Fibroblast of pulmonary artery (primary cell): ENCODE measurements around the gene F10.
A peak's percentile ranks its signal among the peaks of the same experiment; 100 is the strongest.

ENCODE experiments used
- DNase-seq: peaks from one replicate; pipeline ENCODE4 v3.0.0-alpha.2; 2010; ENCODE audit warnings: low read depth
- H3K4me3 ChIP-seq: replicated peaks from 2 replicates; pipeline ENCODE4 v1.5.1; 2011; ENCODE audit warnings: low read depth, mild to moderate bottlenecking, control low read depth, low read length, moderate library complexity
- CTCF ChIP-seq: IDR thresholded peaks from 2 replicates; pipeline ENCODE4 v1.5.1; 2011; ENCODE audit warnings: mild to moderate bottlenecking, control low read depth, low read length, inconsistent platforms; ENCODE audit errors: missing control alignments

F10 gene

GRCh38 chr13:113147206-113147605 is 24.6 kb downstream of the F10 start:
- DNase-seq: no peak
- H3K4me3 ChIP-seq: no peak overlapping the region
- no peak for TF ChIP-seq CTCF

GRCh38 chr13:113148407-113148806 is 25.8 kb downstream of the F10 start:
- TF ChIP-seq CTCF: no peak
- no peak overlapping the region for H3K4me3 ChIP-seq
- DNase-seq: no peak

GRCh38 chr13:113148940-113149503 is 26.4 kb downstream of the F10 start:
- DNase-seq: no peak
- H3K4me3 ChIP-seq: no peak overlapping the region
- TF ChIP-seq CTCF: no peak

- no peak for TF ChIP-seq CTCF
- DNase-seq: no peak
Observed at GRCh38 chr13:113149711-113150549, 27.3 kb downstream of the F10 start.

GRCh38 chr13:113150550-113151365 is 28.2 kb downstream of the F10 start:
- TF ChIP-seq CTCF: no peak
- DNase-seq: no peak
- H3K4me3 ChIP-seq: no peak overlapping the region

More at GRCh38 chr13:113149711-113150549, 27.3 kb downstream of the F10 start:
- H3K4me3 ChIP-seq: no peak overlapping the region

GRCh38 chr13:113151745-113152690 is 29.4 kb downstream of the F10 start:
- no peak for TF ChIP-seq CTCF
- H3K4me3 ChIP-seq: no peak overlapping the region
- peak; percentile 41 for DNase-seq
